ENCODE data around the gene AR.
A peak's percentile ranks its signal among the peaks of the same experiment; 100 is the strongest.

The AR gene

GRCh38 chrX:67721321-67721720, 177.5 kb downstream of the AR start:
- no peak for DNase-seq (ENCODE audit: low read depth)
- no peak overlapping the region for H3K4me3 ChIP-seq (ENCODE audit: control insufficient read depth, low read depth, low read length)
- TF ChIP-seq CTCF (conservative IDR thresholded peaks at IDR 0.05; ENCODE audit: control insufficient read depth, insufficient read depth, low read depth, low read length): no peak

GRCh38 chrX:67723580-67724351, 179.9 kb downstream of the AR start:
- TF ChIP-seq CTCF (conservative IDR thresholded peaks at IDR 0.05; ENCODE audit: control insufficient read depth, insufficient read depth, low read depth, low read length): no peak
- no peak overlapping the region for H3K4me3 ChIP-seq (ENCODE audit: control insufficient read depth, low read depth, low read length)
- DNase-seq (ENCODE audit: low read depth): no peak

GRCh38 chrX:67724359-67725110, 180.7 kb downstream of the AR start:
- DNase-seq (ENCODE audit: low read depth): peak; percentile 81
- H3K4me3 ChIP-seq (ENCODE audit: control insufficient read depth, low read depth, low read length): no peak overlapping the region
- TF ChIP-seq CTCF (conservative IDR thresholded peaks at IDR 0.05; ENCODE audit: control insufficient read depth, insufficient read depth, low read depth, low read length): peak; percentile 18

GRCh38 chrX:67725471-67725870, 181.7 kb downstream of the AR start:
- DNase-seq (ENCODE audit: low read depth): peak; percentile 77
- no peak for TF ChIP-seq CTCF (conservative IDR thresholded peaks at IDR 0.05; ENCODE audit: control insufficient read depth, insufficient read depth, low read depth, low read length)
- H3K4me3 ChIP-seq (ENCODE audit: control insufficient read depth, low read depth, low read length): no peak overlapping the region

GRCh38 chrX:67726018-67726417, 182.2 kb downstream of the AR start:
- no peak overlapping the region for H3K4me3 ChIP-seq (ENCODE audit: control insufficient read depth, low read depth, low read length)
- no peak for DNase-seq (ENCODE audit: low read depth)
- no peak for TF ChIP-seq CTCF (conservative IDR thresholded peaks at IDR 0.05; ENCODE audit: control insufficient read depth, insufficient read depth, low read depth, low read length)

- no peak for TF ChIP-seq CTCF (conservative IDR thresholded peaks at IDR 0.05; ENCODE audit: control insufficient read depth, insufficient read depth, low read depth, low read length)
- no peak overlapping the region for H3K4me3 ChIP-seq (ENCODE audit: control insufficient read depth, low read depth, low read length)
- DNase-seq (ENCODE audit: low read depth): no peak
Observed at GRCh38 chrX:67727576-67727975, 183.8 kb downstream of the AR start.

All from fibroblast of mammary gland (primary cell).